Measurements from ENCODE around the gene DNAJC1. TPM values are rescaled to one million over a fixed set of nuclear protein-coding genes. Genes with fewer than 3 reads are reported as not detected.

The DNAJC1 gene
- total RNA-seq, 4 donors from 2014 or later = 22.8 to 101 (median 49.4) TPM

DNA sequence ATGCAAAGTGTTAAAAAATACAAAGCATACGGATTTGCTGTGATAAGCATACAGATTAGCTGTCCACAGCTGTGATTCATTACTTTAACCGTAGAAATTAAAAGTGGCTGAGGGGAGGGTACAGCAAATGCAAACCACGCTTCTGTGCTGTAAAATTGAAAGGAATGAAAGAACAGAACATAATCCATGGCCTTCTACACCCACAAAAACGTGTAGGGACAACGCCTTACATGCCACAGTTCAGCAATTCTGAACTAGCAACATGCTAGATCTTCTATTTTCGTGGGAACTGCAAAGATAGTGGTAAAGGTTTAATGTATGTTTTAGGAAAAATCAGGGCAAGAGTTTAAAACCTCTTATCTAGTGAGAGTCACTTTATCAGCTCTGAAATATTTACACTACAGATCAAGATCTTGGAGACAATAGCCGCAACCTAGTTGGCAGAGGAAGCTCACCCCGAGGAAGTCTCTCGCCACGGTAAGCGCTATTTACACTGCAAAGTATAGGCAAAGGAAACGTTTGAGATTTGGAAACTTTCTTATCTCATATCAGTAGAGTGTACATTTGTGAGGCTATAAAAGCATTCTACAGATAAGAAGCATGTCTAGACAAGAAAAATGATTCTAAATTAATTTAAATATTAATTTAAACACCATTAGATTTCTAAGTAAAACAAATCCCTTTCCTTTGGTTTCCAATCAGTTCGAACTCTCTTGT lies 275.9 kb downstream of the DNAJC1 start:
- WGBS, 2 donors = 33 to 37% methylated on average over 13 of the region's 13 CpGs
- TF ChIP-seq, protein P1, sequence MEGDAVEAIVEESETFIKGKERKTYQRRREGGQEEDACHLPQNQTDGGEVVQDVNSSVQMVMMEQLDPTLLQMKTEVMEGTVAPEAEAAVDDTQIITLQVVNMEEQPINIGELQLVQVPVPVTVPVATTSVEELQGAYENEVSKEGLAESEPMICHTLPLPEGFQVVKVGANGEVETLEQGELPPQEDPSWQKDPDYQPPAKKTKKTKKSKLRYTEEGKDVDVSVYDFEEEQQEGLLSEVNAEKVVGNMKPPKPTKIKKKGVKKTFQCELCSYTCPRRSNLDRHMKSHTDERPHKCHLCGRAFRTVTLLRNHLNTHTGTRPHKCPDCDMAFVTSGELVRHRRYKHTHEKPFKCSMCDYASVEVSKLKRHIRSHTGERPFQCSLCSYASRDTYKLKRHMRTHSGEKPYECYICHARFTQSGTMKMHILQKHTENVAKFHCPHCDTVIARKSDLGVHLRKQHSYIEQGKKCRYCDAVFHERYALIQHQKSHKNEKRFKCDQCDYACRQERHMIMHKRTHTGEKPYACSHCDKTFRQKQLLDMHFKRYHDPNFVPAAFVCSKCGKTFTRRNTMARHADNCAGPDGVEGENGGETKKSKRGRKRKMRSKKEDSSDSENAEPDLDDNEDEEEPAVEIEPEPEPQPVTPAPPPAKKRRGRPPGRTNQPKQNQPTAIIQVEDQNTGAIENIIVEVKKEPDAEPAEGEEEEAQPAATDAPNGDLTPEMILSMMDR (IDR thresholded peaks at IDR 0.05) = no peak
- no peak for TF ChIP-seq POLR2A (IDR thresholded peaks at IDR 0.05)
- no peak for DNase-seq (ENCODE audit: low spot score in 2 of 2)
- no peak overlapping the region for H3K4me3 ChIP-seq (ENCODE audit: low read depth, poor library complexity, severe bottlenecking)
- intact Hi-C loops (cut with DNase I; ENCODE audit: low total_unique reads) = no loop called here

DNA sequence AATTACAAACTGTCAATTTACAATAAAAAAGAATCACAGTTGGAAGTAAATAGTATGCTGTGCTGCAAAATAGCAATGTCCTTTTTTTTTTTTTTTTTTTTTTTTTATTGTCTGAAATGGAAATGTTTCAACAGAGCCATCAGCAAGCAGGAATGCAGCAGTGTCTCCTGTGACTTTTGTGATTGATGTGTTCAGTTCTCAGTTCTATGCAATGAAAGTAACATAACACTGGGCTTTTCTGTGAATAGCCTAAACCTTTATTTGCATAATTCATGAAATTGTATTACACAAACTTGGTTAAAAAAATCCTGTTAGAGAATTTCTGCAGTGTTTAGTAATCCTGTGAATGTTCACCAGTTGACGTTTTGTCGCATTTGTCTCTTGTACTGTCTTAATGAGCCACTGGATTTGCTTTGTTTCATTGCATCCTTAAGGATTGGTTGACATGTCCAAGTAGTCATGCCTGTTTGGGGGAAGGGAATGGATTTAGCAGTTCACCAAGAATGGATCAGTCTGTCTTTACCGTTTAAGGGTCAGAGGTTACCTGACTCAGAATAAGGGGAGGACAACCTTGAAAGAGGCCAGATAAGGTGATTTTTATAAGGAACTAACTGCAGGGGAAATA lies 276.8 kb downstream of the DNAJC1 start:
- intact Hi-C loops (cut with DNase I; ENCODE audit: low total_unique reads) = no loop called here
- H3K4me3 ChIP-seq (ENCODE audit: low read depth, poor library complexity, severe bottlenecking) = no peak overlapping the region
- no peak for DNase-seq (ENCODE audit: low spot score in 2 of 2)
- WGBS, 2 donors = 51 to 53% methylated on average over 3 of the region's 3 CpGs
- TF ChIP-seq, protein P1 (IDR thresholded peaks at IDR 0.05) = no peak
- TF ChIP-seq POLR2A (IDR thresholded peaks at IDR 0.05) = no peak

DNA sequence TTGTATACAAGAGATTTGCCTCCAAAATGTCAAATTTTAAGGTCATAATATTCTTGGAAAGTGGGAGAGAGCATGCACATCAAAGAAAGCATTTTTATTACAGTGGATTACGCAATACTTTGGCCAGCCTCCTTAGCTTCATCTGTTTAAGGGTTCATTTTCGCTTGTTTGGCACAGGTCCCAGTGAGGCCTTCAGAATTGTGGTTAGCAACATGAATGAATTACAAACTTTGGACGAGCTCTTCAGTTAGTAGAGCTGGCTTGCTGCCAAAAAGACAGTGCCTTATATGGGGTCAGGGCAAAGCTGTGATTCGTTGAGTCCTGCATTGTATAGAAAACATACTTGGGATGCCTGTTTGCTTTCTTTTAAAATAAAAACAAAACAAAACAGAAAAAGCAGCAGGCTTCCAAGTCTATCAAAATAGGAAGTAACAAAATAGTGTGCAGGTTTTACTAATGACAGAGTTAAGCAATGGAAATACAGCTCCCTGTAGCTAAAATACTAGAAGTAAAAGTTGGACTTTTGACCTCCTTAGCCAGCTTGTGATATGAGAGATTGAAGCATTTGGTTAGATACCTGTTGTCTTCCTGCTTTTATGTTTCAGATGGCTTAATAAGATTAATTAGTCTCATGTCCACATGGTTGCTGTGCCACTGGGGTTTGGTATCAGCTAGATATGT lies 278.7 kb downstream of the DNAJC1 start:
- H3K4me3 ChIP-seq (ENCODE audit: low read depth, poor library complexity, severe bottlenecking) = no peak overlapping the region
- DNase-seq (ENCODE audit: low spot score in 2 of 2) = peak; percentile 90 to 92
- TF ChIP-seq POLR2A (IDR thresholded peaks at IDR 0.05) = no peak
- TF ChIP-seq, protein P1 (IDR thresholded peaks at IDR 0.05) = no peak
- 0 to 2% methylated on average over 4 of the region's 4 CpGs for WGBS, 2 donors
- intact Hi-C loops (cut with DNase I; ENCODE audit: low total_unique reads) = no loop called here

DNA sequence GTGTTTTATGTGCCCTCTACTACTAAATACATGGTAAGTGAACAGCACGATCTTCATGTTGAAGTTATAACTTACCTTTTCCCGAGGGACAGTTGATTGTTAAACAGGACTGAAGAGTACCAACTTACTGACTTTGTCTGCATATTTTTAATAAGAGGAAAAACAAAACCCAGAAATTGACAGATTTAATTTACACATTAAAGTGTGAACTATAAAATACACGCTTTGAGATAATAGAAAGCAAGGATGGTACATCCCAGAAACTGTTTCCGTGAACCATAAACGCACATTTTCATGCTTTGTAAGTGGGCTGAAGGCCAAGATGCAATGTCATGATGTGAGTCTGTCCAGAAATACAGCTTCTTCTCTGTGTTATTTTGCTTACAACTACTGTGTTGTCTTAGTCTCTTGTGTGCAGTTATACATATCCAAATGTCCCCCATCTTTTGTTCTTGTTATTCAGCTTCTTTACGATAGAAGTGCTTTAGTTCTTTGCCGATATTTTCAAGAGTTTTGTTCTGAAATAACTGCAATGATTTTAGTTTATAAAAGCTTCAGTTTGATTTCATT lies 279.4 kb downstream of the DNAJC1 start:
- intact Hi-C loops (cut with DNase I; ENCODE audit: low total_unique reads) = no loop called here
- 48 to 50% methylated on average over 7 of the region's 7 CpGs for WGBS, 2 donors
- DNase-seq (ENCODE audit: low spot score in 2 of 2) = no peak
- no peak overlapping the region for H3K4me3 ChIP-seq (ENCODE audit: low read depth, poor library complexity, severe bottlenecking)
- TF ChIP-seq, protein P1 (IDR thresholded peaks at IDR 0.05) = no peak
- TF ChIP-seq POLR2A (IDR thresholded peaks at IDR 0.05) = no peak

DNA sequence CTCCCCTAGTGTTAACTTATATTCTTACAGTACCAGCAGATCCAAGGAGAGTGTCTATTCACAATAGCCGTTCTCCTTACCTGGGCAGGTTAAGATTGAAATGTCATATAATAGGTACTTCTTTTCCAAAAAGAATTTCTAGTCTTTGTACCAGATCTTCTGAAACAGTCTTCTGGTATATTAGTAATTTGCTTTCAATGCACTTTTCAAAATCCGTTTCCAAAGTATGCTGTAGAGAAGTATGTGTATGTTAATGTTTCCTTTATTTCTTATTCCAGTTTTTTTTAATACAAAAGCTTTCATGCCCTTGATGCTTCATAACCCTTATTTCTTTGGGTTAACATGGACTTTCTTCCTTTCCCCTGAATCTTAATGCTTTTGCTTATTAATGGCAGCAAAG lies 281.3 kb downstream of the DNAJC1 start:
- H3K4me3 ChIP-seq (ENCODE audit: low read depth, poor library complexity, severe bottlenecking) = no peak overlapping the region
- DNase-seq (ENCODE audit: low spot score in 2 of 2) = no peak
- intact Hi-C loops (cut with DNase I; ENCODE audit: low total_unique reads) = no loop called here
- 96 to 98% methylated on average over 2 of the region's 2 CpGs for WGBS, 2 donors
- TF ChIP-seq POLR2A (IDR thresholded peaks at IDR 0.05) = no peak
- TF ChIP-seq, protein P1 (IDR thresholded peaks at IDR 0.05) = no peak

Data from lower leg skin (tissue), 4 donors.